ENCODE data around the gene GATAD2B. TPM values are rescaled to one million over a fixed set of nuclear protein-coding genes. Genes with fewer than 3 reads are reported as not detected.
"Not testable (repeated sequence)": the region's sequence is repeated elsewhere in the genome, so short reads cannot be mapped to it uniquely, and the experiment has no call there.

Gene GATAD2B
- polyA plus RNA-seq, 4 donors = 2.9 to 11.3 (median 4.0) TPM

DNA sequence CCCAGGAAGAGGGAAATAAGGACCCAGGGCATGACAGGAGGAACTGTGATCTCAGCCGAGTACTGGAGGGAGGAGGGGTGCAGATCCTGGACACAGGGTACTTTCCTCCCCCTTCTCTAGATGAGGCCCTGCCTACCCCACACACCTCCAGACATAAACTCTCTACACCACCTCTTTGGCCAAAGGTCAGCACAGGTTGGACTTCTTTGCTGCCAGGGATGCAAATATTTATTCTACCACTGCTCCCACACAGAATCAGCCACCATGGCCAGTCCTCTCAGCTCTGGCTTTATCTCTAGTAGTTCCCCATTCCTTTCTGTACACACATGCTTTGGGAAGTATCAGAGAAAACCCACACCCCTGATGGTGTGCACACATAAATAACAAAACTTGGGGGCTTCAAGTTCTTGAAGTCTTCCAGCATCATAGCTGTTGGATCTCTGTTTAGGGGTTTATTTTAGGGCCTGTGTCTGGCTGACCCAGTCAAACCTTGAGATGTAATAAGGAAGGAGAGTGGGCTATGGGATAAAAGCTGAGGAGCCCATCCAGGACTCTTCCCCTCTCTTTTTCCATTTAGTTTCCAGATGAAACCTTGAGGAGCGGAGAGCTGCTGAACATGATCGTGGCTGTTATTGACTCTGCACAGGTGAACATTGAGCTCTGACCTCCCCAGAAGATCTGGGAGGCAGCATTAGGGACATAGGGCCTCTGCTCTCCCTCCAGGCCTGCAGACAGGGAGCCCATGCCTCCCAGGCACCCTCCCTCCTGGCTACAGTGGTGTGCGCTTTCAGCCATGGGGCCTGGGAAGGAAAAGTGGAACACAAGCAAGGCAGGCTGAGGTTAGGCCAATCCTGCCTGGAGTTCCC, 154.2 kb downstream of the GATAD2B start:
- WGBS, 3 donors = 52 to 71% (median 71%) methylated on average over 4 of the region's 4 CpGs
- DNase-seq (peak; percentile 72 to 78), FAIRE-seq (no peak)
- Histone ChIP-seq H3K9me3 (ENCODE audit: control insufficient read depth in 2 of 2, insufficient read depth in 1 of 2, low read depth in 1 of 2, low read length in 1 of 2) (no peaks in the 10 kb centered on the region), H3K4me3 (ENCODE audit: low read depth in 1 of 3, low read length in 3 of 3) (no peak overlapping the region), H3K27me3 (ENCODE audit: control insufficient read depth in 3 of 3, insufficient read depth in 3 of 3, low read length in 3 of 3) (no peaks in the 10 kb centered on the region), H3K36me3 (ENCODE audit: control insufficient read depth in 3 of 3, insufficient read depth in 2 of 3, low read depth in 1 of 3, low read length in 3 of 3) (peaks cover 5 to 85% (median 13%) of the 10 kb centered on the region in 3 donors), H3K27ac (ENCODE audit: low read depth in 1 of 3, low read length in 2 of 3) (peak overlapping the region in 1 of 3 donors; percentile 85), H3K4me1 (ENCODE audit: control insufficient read depth in 3 of 3, insufficient read depth in 2 of 3, low read depth in 1 of 3, low read length in 2 of 3) (peaks cover 0 to 39% (median 0%) of the 10 kb centered on the region in 3 donors)

DNA sequence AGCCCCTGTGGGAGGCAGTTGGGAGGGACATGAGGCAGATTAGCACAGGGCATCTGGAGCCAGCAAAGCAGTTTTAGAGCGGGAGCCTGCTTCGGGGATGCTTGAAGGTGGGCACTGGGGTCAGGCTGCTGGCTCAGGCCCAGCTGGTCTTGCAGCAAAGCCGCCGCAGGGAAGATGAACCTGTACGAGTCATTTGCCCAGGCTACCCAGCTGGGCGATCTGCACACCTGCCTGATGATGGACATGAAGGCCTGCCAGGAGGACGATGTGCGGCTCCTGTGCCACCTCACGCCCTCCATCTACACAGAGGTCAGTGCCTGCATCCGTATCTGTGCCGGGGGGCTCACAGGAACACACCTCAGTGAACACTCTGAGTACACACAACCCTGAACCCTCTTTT, 155.3 kb downstream of the GATAD2B start:
- H3K27me3 ChIP-seq (ENCODE audit: control insufficient read depth in 3 of 3, insufficient read depth in 3 of 3, low read length in 3 of 3) = no peaks in the 10 kb centered on the region
- H3K9me3 ChIP-seq (ENCODE audit: control insufficient read depth in 2 of 2, insufficient read depth in 1 of 2, low read depth in 1 of 2, low read length in 1 of 2) = no peaks in the 10 kb centered on the region
- peaks cover 5 to 82% (median 13%) of the 10 kb centered on the region in 3 donors for H3K36me3 ChIP-seq (ENCODE audit: control insufficient read depth in 3 of 3, insufficient read depth in 2 of 3, low read depth in 1 of 3, low read length in 3 of 3)
- no peak for FAIRE-seq
- WGBS, 3 donors = 94 to 97% (median 96%) methylated on average over 11 of the region's 11 CpGs
- H3K4me1 ChIP-seq (ENCODE audit: control insufficient read depth in 3 of 3, insufficient read depth in 2 of 3, low read depth in 1 of 3, low read length in 2 of 3) = peaks cover 0 to 44% (median 0%) of the 10 kb centered on the region in 3 donors
- no peak overlapping the region for H3K4me3 ChIP-seq (ENCODE audit: low read depth in 1 of 3, low read length in 3 of 3)
- no peak for DNase-seq
- H3K27ac ChIP-seq (ENCODE audit: low read depth in 1 of 3, low read length in 2 of 3) = peak overlapping the region in 1 of 3 donors; percentile 85

GRCh38 chr1:153766663-153767062, 156.1 kb downstream of the GATAD2B start:
- FAIRE-seq; H3K27me3 ChIP-seq (ENCODE audit: control insufficient read depth in 3 of 3, insufficient read depth in 3 of 3, low read length in 3 of 3); H3K9me3 ChIP-seq (ENCODE audit: control insufficient read depth in 2 of 2, insufficient read depth in 1 of 2, low read depth in 1 of 2, low read length in 1 of 2); H3K4me3 ChIP-seq (ENCODE audit: low read depth in 1 of 3, low read length in 3 of 3); H3K27ac ChIP-seq (ENCODE audit: low read depth in 1 of 3, low read length in 2 of 3); DNase-seq: not testable (repeated sequence)
- Histone ChIP-seq H3K4me1 (ENCODE audit: control insufficient read depth in 3 of 3, insufficient read depth in 2 of 3, low read depth in 1 of 3, low read length in 2 of 3) (peaks cover 0 to 44% (median 0%) of the 10 kb centered on the region in 3 donors), H3K36me3 (ENCODE audit: control insufficient read depth in 3 of 3, insufficient read depth in 2 of 3, low read depth in 1 of 3, low read length in 3 of 3) (peaks cover 5 to 81% (median 13%) of the 10 kb centered on the region in 3 donors)
- WGBS, 3 donors = 96 to 99% (median 97%) methylated on average over 9 to 10 of the region's 10 CpGs

DNA sequence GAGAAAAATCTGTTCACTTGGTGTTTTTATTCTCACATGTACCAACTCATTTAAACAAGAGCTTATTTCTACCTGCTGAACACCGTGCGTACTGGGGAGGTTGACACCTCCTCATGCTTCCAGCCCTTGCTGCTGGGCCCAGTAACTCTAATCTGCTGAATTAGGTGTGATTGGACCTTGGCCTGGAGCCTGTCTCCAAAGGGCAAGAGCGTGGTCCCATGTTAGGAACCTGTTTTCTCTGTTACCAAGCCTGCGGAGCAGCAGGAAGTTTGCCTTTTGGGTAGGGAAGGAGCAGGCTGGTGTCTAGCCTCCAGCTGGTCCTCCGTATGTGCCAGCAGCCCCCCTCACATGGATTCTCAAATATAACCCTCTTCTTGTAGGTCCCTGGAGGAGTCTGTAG, 158.5 kb downstream of the GATAD2B start:
- DNase-seq = peak; percentile 60 to 72
- no peaks in the 10 kb centered on the region for H3K9me3 ChIP-seq (ENCODE audit: control insufficient read depth in 2 of 2, insufficient read depth in 1 of 2, low read depth in 1 of 2, low read length in 1 of 2)
- no peak for FAIRE-seq
- H3K27ac ChIP-seq (ENCODE audit: low read depth in 1 of 3, low read length in 2 of 3) = peak overlapping the region in 2 of 3 donors; percentile 32
- H3K4me3 ChIP-seq (ENCODE audit: low read depth in 1 of 3, low read length in 3 of 3) = no peak overlapping the region
- H3K4me1 ChIP-seq (ENCODE audit: control insufficient read depth in 3 of 3, insufficient read depth in 2 of 3, low read depth in 1 of 3, low read length in 2 of 3) = peaks cover 0 to 40% (median 0%) of the 10 kb centered on the region in 3 donors
- peaks cover 5 to 78% (median 10%) of the 10 kb centered on the region in 3 donors for H3K36me3 ChIP-seq (ENCODE audit: control insufficient read depth in 3 of 3, insufficient read depth in 2 of 3, low read depth in 1 of 3, low read length in 3 of 3)
- WGBS, 3 donors = 61 to 74% (median 63%) methylated on average over 5 of the region's 5 CpGs
- H3K27me3 ChIP-seq (ENCODE audit: control insufficient read depth in 3 of 3, insufficient read depth in 3 of 3, low read length in 3 of 3) = no peaks in the 10 kb centered on the region

DNA sequence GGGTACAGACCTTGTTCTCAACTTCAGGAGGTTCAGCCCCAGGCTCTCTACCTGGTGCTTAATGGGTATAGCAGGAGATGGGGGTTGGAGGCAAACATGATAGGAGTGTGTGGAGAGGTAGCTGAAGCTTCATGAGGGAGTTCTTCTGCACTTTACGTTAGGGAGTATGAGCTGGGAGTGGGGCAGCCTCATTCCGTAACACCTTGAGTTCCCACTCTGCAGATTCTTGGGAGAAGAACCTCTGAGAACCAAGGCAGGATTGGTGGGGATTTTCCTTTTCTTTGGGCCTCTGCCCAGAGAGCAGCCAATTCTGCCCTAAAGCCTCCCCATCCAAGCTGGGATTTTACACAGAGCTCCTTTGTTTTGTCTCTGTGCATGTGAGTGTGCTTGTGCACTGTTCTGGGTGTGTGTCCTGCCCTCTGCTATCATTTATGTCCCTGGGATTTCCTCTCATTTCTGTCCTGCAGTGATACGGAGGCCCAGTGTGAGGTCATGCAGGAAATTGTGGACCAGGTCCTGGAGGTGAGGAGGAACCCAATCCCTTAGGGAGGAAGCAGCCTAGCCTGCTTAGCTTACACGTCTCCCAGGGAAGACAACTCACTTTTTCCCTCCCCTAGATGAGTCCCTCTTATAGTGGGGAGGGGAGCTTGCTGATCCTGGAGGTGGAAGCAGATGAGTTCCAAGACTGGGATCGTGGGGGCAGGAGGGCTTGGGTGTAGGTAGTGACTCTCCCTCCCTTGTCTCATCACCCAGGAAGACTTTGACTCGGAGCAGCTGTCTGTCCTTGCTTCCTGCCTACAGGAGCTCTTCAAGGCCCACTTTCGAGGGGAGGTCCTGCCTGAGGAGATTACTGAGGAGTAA, 159.2 kb downstream of the GATAD2B start:
- Histone ChIP-seq H3K4me3 (ENCODE audit: low read depth in 1 of 3, low read length in 3 of 3) (no peak overlapping the region), H3K4me1 (ENCODE audit: control insufficient read depth in 3 of 3, insufficient read depth in 2 of 3, low read depth in 1 of 3, low read length in 2 of 3) (peaks cover 0 to 33% (median 0%) of the 10 kb centered on the region in 3 donors), H3K27ac (ENCODE audit: low read depth in 1 of 3, low read length in 2 of 3) (peak overlapping the region in 2 of 3 donors; percentile 32), H3K36me3 (ENCODE audit: control insufficient read depth in 3 of 3, insufficient read depth in 2 of 3, low read depth in 1 of 3, low read length in 3 of 3) (peaks cover 5 to 80% (median 7%) of the 10 kb centered on the region in 3 donors), H3K9me3 (ENCODE audit: control insufficient read depth in 2 of 2, insufficient read depth in 1 of 2, low read depth in 1 of 2, low read length in 1 of 2) (no peaks in the 10 kb centered on the region), H3K27me3 (ENCODE audit: control insufficient read depth in 3 of 3, insufficient read depth in 3 of 3, low read length in 3 of 3) (no peaks in the 10 kb centered on the region)
- FAIRE-seq = no peak
- 65 to 76% (median 66%) methylated on average over 7 of the region's 7 CpGs for WGBS, 3 donors
- no peak for DNase-seq

- WGBS, 3 donors = 94 to 97% (median 95%) methylated on average over 4 of the region's 4 CpGs
Measured at GRCh38 chr1:153760440-153760839, 162.3 kb downstream of the GATAD2B start.

More at GRCh38 chr1:153760440-153760839, 162.3 kb downstream of the GATAD2B start:
- no peak for FAIRE-seq
- DNase-seq = no peak
- Histone ChIP-seq H3K9me3 (ENCODE audit: control insufficient read depth in 2 of 2, insufficient read depth in 1 of 2, low read depth in 1 of 2, low read length in 1 of 2) (no peaks in the 10 kb centered on the region), H3K27me3 (ENCODE audit: control insufficient read depth in 3 of 3, insufficient read depth in 3 of 3, low read length in 3 of 3) (no peaks in the 10 kb centered on the region), H3K4me1 (ENCODE audit: control insufficient read depth in 3 of 3, insufficient read depth in 2 of 3, low read depth in 1 of 3, low read length in 2 of 3) (peaks cover 0 to 18% (median 0%) of the 10 kb centered on the region in 3 donors), H3K27ac (ENCODE audit: low read depth in 1 of 3, low read length in 2 of 3) (no peak overlapping the region), H3K36me3 (ENCODE audit: control insufficient read depth in 3 of 3, insufficient read depth in 2 of 3, low read depth in 1 of 3, low read length in 3 of 3) (peaks cover 3 to 84% (median 12%) of the 10 kb centered on the region in 3 donors), H3K4me3 (ENCODE audit: low read depth in 1 of 3, low read length in 3 of 3) (no peak overlapping the region)

Other genes starting within 250 kb of the GATAD2B start
- gene NPR1, start 244.3 kb downstream of the GATAD2B start, polyA plus RNA-seq = 10 to 100 TPM in 1 of 4 donors, 1 to 10 TPM in 1, under 1 TPM in 2; 0.22 to 18.1 (median 1.4) TPM
- gene INTS3, start 194.9 kb downstream of the GATAD2B start, polyA plus RNA-seq = 10 to 100 TPM; 14.9 to 52.6 (median 22.6) TPM
- gene SLC27A3, start 147.6 kb downstream of the GATAD2B start, polyA plus RNA-seq = 10 to 100 TPM in 2 of 4 donors, 1 to 10 TPM in 2; 5.4 to 50.4 (median 16.9) TPM
- 10 to 100 TPM; 18.9 to 35.6 (median 20.3) TPM for gene DENND4B, start 23.7 kb upstream of the GATAD2B start, polyA plus RNA-seq
- gene CRTC2, start 35.6 kb upstream of the GATAD2B start, polyA plus RNA-seq = 10 to 100 TPM; 21.7 to 49.4 (median 33.3) TPM
- gene SLC39A1, start 40.6 kb upstream of the GATAD2B start, polyA plus RNA-seq = 100 to 1,000 TPM in 1 of 4 donors, 10 to 100 TPM in 3; 23.7 to 100 (median 65.4) TPM
- 10 to 100 TPM in 2 of 4 donors, 1 to 10 TPM in 2; 5.8 to 24.1 (median 11.7) TPM for gene CREB3L4, start 44.9 kb upstream of the GATAD2B start, polyA plus RNA-seq
- 100 to 1,000 TPM; 139 to 307 (median 237) TPM for gene JTB, start 54.7 kb upstream of the GATAD2B start, polyA plus RNA-seq
- gene RAB13, start 63.4 kb upstream of the GATAD2B start, polyA plus RNA-seq = 100 to 1,000 TPM; 117 to 179 (median 136) TPM
- gene RPS27, start 67.8 kb upstream of the GATAD2B start, polyA plus RNA-seq = over 10,000 TPM in 2 of 4 donors, 1,000 to 10,000 TPM in 2; 6,335 to 13,657 (median 9,525) TPM
- gene NUP210L, start 232.1 kb upstream of the GATAD2B start, polyA plus RNA-seq = under 1 TPM in 2 of 4 donors, not detected in 2; 0.01 to 0.03 TPM

Data from small intestine (tissue), 7 donors.